ENCODE data around the gene GALNT5. TPM values are rescaled to one million over a fixed set of nuclear protein-coding genes. Genes with fewer than 3 reads are reported as not detected.

GALNT5 gene
- total and polyA plus RNA-seq, 5 experiments from 2014 or later, result not detected

- H3K4me3 Mint-ChIP-seq, result peak overlapping the region in 1 of 10 donors; percentile 64
- DNase-seq, result no peak
- POLR2A ChIA-PET, result interaction anchor here (1.1 kb wide), 1 partner anchor 27 kb away, joined by 3 read pairs; no protein-coding TSS in a partner anchor
- peak in 1 of 2 donors; percentile 22 for ATAC-seq
- peaks cover 3 to 22% (median 16%) of the 10 kb centered on the region in 4 donors for H3K4me1 Mint-ChIP-seq
- peak overlapping the region in 3 of 10 donors; percentile 1 to 63 (median 12) for H3K27ac Mint-ChIP-seq
- H3K9me3 Mint-ChIP-seq, result no peaks in the 10 kb centered on the region
- H3K36me3 Mint-ChIP-seq, result no peaks in the 10 kb centered on the region
- peaks cover 0 to 5% (median 1%) of the 10 kb centered on the region in 5 donors for H3K27me3 Mint-ChIP-seq
Observed at GRCh38 chr2:157304811-157305722, 47.6 kb downstream of the GALNT5 start.

GRCh38 chr2:157305723-157306110 lies 48.2 kb downstream of the GALNT5 start:
- Mint-ChIP-seq H3K4me3 (no peak overlapping the region), H3K27ac (no peak overlapping the region), H3K36me3 (no peaks in the 10 kb centered on the region), H3K27me3 (peaks cover 0 to 5% (median 1%) of the 10 kb centered on the region in 5 donors), H3K4me1 (peaks cover 3 to 22% (median 16%) of the 10 kb centered on the region in 4 donors), H3K9me3 (no peaks in the 10 kb centered on the region)
- ATAC-seq (no peak), DNase-seq (no peak)
- POLR2A ChIA-PET, result no interaction called here

GRCh38 chr2:157307021-157307420 lies 49.5 kb downstream of the GALNT5 start:
- H3K4me3 Mint-ChIP-seq, result no peak overlapping the region
- POLR2A ChIA-PET, result interaction anchor here (0.6 to 0.8 kb wide), 2 partner anchors 187 to 426 kb away, joined by 3 read pairs; no protein-coding TSS in a partner anchor
- peaks cover 0 to 7% (median 1%) of the 10 kb centered on the region in 5 donors for H3K27me3 Mint-ChIP-seq
- H3K4me1 Mint-ChIP-seq, result peaks cover 3 to 22% (median 16%) of the 10 kb centered on the region in 4 donors
- DNase-seq (peak in 2 of 10 donors; percentile 14 to 24), ATAC-seq (no peak)
- no peaks in the 10 kb centered on the region for H3K9me3 Mint-ChIP-seq
- H3K36me3 Mint-ChIP-seq, result no peaks in the 10 kb centered on the region
- H3K27ac Mint-ChIP-seq, result no peak overlapping the region

- H3K27me3 Mint-ChIP-seq, result peaks cover 0 to 5% (median 0%) of the 10 kb centered on the region in 5 donors
- DNase-seq (no peak), ATAC-seq (no peak)
- H3K4me1 Mint-ChIP-seq, result peaks cover 1 to 13% (median 5%) of the 10 kb centered on the region in 4 donors
- H3K4me3 Mint-ChIP-seq, result no peak overlapping the region
- no peaks in the 10 kb centered on the region for H3K9me3 Mint-ChIP-seq
- POLR2A ChIA-PET, result no interaction called here
- no peak overlapping the region for H3K27ac Mint-ChIP-seq
- no peaks in the 10 kb centered on the region for H3K36me3 Mint-ChIP-seq
Observed at GRCh38 chr2:157309878-157310277, 52.4 kb downstream of the GALNT5 start.

- Mint-ChIP-seq H3K4me3 (no peak overlapping the region), H3K36me3 (no peaks in the 10 kb centered on the region), H3K4me1 (peaks cover 0 to 6% (median under 1%) of the 10 kb centered on the region in 4 donors), H3K27me3 (peaks cover 0 to 5% (median 0%) of the 10 kb centered on the region in 5 donors), H3K9me3 (no peaks in the 10 kb centered on the region), H3K27ac (no peak overlapping the region)
- ATAC-seq (no peak), DNase-seq (no peak)
- POLR2A ChIA-PET, result interaction anchor here (0.6 kb wide), 1 partner anchor 742 kb away, joined by 3 read pairs; no protein-coding TSS in a partner anchor
Observed at GRCh38 chr2:157311706-157312105, 54.2 kb downstream of the GALNT5 start.

- Mint-ChIP-seq H3K4me1 (no peaks in the 10 kb centered on the region), H3K27ac (no peak overlapping the region), H3K27me3 (peaks cover 0 to 5% (median 0%) of the 10 kb centered on the region in 5 donors), H3K36me3 (no peaks in the 10 kb centered on the region), H3K4me3 (no peak overlapping the region), H3K9me3 (no peaks in the 10 kb centered on the region)
- ATAC-seq (no peak), DNase-seq (no peak)
- POLR2A ChIA-PET, result no interaction called here
Observed at GRCh38 chr2:157312866-157313486, 55.5 kb downstream of the GALNT5 start.

- POLR2A ChIA-PET, result interaction anchor here (1.2 kb wide), 1 partner anchor 11 kb away, joined by 3 read pairs; no protein-coding TSS in a partner anchor
- Mint-ChIP-seq H3K4me1 (no peaks in the 10 kb centered on the region), H3K27me3 (peaks cover 0 to 3% (median 0%) of the 10 kb centered on the region in 5 donors), H3K27ac (peak overlapping the region in 1 of 10 donors; percentile 18), H3K9me3 (no peaks in the 10 kb centered on the region), H3K4me3 (no peak overlapping the region), H3K36me3 (peaks cover 0 to 12% (median 7%) of the 10 kb centered on the region in 3 donors)
- DNase-seq, result no peak
- ATAC-seq, result no peak
Observed at GRCh38 chr2:157315901-157316300, 58.4 kb downstream of the GALNT5 start.

- no peak overlapping the region for H3K27ac Mint-ChIP-seq
- no peaks in the 10 kb centered on the region for H3K27me3 Mint-ChIP-seq
- H3K4me1 Mint-ChIP-seq, result peaks cover 3 to 8% (median 6%) of the 10 kb centered on the region in 4 donors
- no peak overlapping the region for H3K4me3 Mint-ChIP-seq
- peaks cover 11 to 34% (median 25%) of the 10 kb centered on the region in 3 donors for H3K36me3 Mint-ChIP-seq
- POLR2A ChIA-PET, result no interaction called here
- H3K9me3 Mint-ChIP-seq, result no peaks in the 10 kb centered on the region
- ATAC-seq (no peak), DNase-seq (no peak)
Observed at GRCh38 chr2:157318884-157319283, 61.4 kb downstream of the GALNT5 start.

- no peak overlapping the region for H3K27ac Mint-ChIP-seq
- peaks cover 11 to 39% (median 25%) of the 10 kb centered on the region in 3 donors for H3K36me3 Mint-ChIP-seq
- DNase-seq (no peak), ATAC-seq (no peak)
- no peak overlapping the region for H3K4me3 Mint-ChIP-seq
- H3K27me3 Mint-ChIP-seq, result no peaks in the 10 kb centered on the region
- H3K4me1 Mint-ChIP-seq, result peaks cover 3 to 8% (median 6%) of the 10 kb centered on the region in 4 donors
- no peaks in the 10 kb centered on the region for H3K9me3 Mint-ChIP-seq
- POLR2A ChIA-PET, result no interaction called here
Observed at GRCh38 chr2:157319795-157320194, 62.3 kb downstream of the GALNT5 start.

- Mint-ChIP-seq H3K4me1 (peaks cover 3 to 8% (median 6%) of the 10 kb centered on the region in 4 donors), H3K27me3 (no peaks in the 10 kb centered on the region), H3K27ac (no peak overlapping the region), H3K36me3 (peaks cover 11 to 39% (median 25%) of the 10 kb centered on the region in 3 donors), H3K9me3 (no peaks in the 10 kb centered on the region), H3K4me3 (no peak overlapping the region)
- POLR2A ChIA-PET, result no interaction called here
- DNase-seq, result no peak
- ATAC-seq, result no peak
Observed at GRCh38 chr2:157320409-157320808, 62.9 kb downstream of the GALNT5 start.

- H3K4me1 Mint-ChIP-seq, result peaks cover 3 to 8% (median 6%) of the 10 kb centered on the region in 4 donors
- DNase-seq (no peak), ATAC-seq (no peak)
- POLR2A ChIA-PET, result no interaction called here
- peaks cover 11 to 39% (median 25%) of the 10 kb centered on the region in 3 donors for H3K36me3 Mint-ChIP-seq
- H3K9me3 Mint-ChIP-seq, result no peaks in the 10 kb centered on the region
- H3K27me3 Mint-ChIP-seq, result no peaks in the 10 kb centered on the region
- no peak overlapping the region for H3K4me3 Mint-ChIP-seq
- peak overlapping the region in 1 of 10 donors; percentile 52 for H3K27ac Mint-ChIP-seq
Observed at GRCh38 chr2:157321466-157321865, 64.0 kb downstream of the GALNT5 start.

- DNase-seq (no peak), ATAC-seq (no peak)
- Mint-ChIP-seq H3K27ac (no peak overlapping the region), H3K4me1 (peaks cover 7 to 13% (median 9%) of the 10 kb centered on the region in 4 donors), H3K4me3 (no peak overlapping the region), H3K36me3 (peaks cover 11 to 39% (median 25%) of the 10 kb centered on the region in 3 donors), H3K27me3 (no peaks in the 10 kb centered on the region), H3K9me3 (no peaks in the 10 kb centered on the region)
- POLR2A ChIA-PET, result no interaction called here
Observed at GRCh38 chr2:157322432-157322831, 64.9 kb downstream of the GALNT5 start.
